Anterior cingulate cortex (tissue), 58 donors: ENCODE results near the gene COL21A1.

Source experiments
- DNase-seq, 58 donors: peaks; one replicate each; lab custom pipeline; 2025; lab: John Stamatoyannopoulos, UW

Gene COL21A1

DNA sequence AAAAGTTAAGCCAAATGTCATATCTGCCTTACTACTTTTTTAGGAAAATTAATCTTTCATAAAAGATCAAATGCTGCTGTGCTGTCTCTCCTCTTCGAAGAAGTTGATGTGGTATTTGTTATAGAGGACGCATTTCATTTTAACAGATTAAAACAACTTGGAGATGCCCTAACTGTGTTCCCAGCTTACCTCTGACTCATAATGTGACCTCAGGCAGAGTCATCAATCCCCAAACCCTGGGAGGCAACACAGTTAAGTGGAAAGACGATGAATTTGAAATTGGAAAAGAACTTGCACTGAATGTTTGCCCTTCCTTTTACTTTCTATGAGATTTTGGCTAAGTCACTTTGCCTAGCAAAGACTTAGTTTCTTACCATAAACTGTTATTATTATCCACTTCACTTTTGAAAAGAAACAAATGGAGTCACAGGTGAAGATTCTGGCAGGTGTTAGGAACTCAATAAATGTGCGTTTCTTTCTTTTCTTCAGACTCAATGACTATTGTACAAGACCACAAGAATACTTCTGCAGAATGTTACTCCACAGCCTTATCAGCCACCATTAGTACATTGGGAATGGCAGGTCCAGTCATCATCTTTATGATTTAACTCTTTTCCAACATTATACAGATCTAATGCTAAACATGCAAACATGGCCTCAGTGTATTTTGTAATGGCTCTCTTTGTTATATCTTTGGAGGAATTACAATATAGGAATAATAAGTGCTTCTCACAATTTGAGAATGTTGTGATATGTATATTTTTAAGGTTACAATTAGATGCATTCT is 102.6 kb downstream of the COL21A1 start:
- DNase-seq, result no peak

- DNase-seq, result no peak
These were observed 103.6 kb downstream of the COL21A1 start for GRCh38 chr6:56143796-56144195.

GRCh38 chr6:56140090-56140489 is 107.3 kb downstream of the COL21A1 start:
- no peak for DNase-seq

- no peak for DNase-seq
These were observed 131.7 kb downstream of the COL21A1 start for GRCh38 chr6:56115715-56116114.

DNA sequence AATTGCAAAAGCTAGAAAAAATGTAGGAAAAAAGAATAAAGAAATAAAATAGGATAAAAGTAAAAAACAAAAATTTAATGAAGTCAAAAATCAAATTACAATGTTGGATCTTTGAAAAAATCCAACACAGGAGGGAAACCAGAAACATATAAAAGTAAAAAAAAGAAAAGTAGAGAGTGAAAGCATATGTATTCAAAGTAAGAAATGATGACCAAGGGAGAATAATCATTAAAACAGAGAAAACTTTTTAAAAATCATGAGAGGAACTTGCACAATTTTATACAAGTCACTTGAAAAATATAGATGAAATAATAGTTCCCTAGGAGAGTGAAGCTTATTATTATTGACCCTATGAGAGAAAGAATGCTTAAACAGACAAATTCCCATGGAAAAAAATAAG is 138.2 kb downstream of the COL21A1 start:
- no peak for DNase-seq

DNA sequence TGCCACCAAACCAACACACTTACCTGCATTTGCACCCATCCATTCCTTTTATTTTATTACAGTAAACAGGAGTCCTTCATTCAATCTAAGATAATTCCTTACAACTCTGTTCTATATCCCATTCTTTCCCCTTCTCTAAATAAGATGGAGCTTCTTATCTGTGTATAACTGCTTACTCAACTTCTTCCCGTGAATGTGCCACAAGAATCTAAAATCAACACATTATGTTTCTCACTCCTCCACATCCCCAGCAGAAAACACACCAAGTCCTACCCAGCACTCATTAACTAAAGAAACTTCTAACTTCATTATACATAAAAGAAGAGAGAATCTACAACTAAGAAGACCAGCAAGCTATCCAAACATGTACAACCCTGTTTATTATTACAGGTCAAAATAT is 141.1 kb downstream of the COL21A1 start:
- no peak for DNase-seq

GRCh38 chr6:56104591-56104990 is 142.8 kb downstream of the COL21A1 start:
- DNase-seq, result no peak

GRCh38 chr6:56102216-56102615 is 145.2 kb downstream of the COL21A1 start:
- no peak for DNase-seq

DNA sequence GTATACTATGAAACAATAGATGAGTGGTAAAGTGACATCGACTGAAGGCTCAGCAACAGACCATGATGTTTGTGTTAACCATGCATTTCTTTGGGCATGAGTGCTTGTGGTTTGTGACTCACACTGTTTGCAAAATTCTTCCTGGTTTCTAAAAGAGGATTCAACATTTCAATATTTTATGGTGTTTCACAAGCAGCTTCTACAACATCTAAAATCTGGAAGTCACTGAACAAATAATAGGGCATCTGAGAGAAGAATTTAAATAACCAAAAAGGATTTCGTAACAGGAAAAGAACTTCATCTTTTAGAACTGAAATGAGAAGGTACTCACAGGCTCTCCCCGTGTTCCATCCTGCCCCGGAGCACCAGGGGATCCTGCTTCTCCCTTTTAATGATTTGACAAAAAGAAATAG is 146.2 kb downstream of the COL21A1 start:
- DNase-seq, result no peak

DNA sequence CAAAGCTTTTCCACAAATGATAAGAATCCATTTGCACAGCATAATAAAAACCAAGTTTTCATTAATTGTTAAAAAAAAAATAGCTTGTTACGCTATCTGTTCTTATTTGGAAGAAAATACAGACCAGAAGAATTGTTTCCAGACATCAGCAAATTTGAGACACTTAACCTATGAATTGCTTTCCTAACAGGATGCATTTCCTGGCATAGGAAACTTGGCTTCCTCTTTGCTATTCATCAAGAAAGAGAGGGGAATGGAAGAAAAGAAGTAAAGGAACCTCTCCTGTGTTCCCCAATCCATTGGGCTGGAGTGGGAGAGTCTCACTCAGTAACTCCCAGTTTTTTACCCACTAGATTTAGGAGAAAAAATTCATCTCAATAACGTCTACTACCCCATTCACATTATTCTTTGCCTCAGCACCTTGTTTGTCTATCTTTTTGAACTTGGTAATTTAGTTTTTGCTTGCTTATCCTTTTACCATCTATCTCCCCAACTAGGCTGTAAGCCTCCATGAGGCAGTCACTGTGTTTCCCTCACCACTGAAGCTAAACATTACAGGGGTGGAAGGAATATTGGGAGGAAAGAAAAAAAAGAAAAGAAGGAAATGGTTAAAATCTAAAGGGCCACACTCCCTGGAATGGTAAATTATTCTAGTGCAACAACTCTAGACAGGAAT is 150.3 kb downstream of the COL21A1 start:
- DNase-seq, result no peak

- DNase-seq, result no peak
These were observed 150.8 kb downstream of the COL21A1 start for GRCh38 chr6:56096541-56096940.

DNA sequence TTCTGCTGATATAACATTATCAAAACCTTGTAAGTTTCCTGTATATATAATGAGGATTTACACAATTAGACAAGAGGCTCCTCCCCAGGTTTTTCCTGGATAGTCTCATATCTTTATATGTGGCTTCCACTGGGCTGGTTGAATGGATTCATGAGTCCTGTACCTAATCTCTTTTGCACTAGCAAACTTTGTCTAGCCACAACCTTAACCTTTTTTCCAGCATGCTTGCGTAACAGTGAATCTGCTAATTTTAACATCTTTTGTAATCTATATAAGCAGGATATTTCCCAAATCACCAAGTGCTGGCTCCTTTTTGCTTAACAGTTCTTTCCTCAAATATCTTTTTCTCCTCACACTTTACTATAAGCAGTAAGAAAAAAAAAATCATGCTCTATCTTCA is 153.6 kb downstream of the COL21A1 start:
- DNase-seq, result no peak

DNA sequence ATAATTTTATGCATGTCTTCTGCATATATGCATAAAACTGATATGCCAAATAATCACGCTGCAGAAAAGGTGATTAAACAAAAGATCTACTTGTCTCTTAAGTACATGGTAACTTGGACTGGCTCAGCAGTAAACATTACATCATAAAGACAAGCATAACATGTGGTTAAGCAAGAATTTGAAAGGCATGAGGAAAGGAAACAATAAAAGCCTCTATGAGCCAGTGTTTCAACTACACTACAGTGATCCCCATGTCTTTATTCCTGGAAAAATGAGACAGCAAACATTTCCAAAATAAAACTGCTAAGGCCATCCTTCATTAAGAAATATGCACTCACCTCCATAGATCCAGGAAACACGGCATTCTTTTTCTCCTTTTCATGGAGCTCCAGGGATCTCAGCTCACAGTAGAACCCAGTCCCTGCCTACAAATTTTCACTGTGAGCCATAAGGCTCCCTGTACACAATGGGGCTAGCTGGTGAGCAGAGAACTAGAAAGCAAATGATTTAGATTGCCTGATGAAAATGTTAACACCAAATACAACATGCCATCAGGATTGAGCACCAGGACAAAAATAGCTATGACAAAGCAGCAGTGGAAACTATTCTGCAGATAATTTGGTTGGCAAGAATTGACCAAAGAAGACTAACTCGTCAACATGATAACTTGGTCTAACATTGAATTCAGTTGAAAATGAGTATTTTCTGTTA is 156.1 kb downstream of the COL21A1 start:
- no peak for DNase-seq

- DNase-seq, result no peak
These were observed 158.7 kb downstream of the COL21A1 start for GRCh38 chr6:56088641-56089040.

DNA sequence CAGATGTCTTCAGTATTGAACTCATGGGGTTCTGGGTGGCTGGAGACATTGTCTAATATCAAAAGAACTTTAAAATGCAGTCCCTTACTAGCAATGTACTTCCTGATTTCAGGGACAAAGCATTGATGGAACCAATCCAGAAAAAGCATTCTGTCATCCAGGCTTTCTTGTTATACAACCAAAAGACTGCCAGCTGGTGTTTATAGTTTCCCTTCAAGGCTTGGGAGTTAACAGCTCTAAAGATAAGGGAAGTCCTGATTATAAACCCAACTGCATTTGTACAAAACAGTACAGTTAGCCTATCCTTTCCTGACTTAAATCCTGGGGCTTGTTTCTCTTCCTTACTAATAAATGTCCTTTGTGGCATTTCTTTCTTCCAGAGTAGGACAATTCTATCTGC is 160.0 kb downstream of the COL21A1 start:
- DNase-seq, result no peak

DNA sequence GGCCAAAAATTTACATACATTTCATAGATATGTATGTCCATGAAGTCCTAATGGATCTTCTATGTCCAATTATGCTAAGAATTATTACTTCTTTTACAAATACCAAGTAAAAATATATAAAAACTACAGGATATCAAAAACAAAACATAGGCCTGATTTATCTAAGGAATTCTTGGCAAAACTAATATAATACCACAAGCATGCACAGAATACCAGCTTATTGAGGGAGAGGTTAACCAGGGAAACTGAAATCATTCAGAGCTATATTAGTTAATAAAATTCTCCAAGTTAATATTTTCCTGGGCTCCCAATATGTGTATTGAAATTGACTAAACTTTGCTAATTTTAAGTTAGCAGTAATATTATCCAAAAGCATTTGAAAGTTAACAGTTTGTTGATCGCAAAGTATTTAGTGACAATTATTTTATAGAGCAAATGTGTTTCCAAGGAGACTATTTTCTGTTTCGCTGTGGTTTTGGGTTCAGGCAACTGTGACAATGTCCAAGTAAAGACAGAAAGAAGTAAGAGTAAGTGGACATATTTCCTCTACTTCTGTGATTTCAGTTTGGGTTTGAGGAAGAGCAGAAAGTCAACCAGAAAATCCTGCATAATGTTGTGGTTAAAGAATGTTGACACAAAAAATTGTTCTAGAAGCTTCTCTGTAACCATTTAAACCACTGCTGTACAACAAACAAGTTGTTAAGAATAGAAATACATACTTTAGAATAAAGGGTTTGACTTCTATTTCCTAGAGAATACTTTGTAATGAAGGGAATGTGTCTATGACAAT is 167.4 kb downstream of the COL21A1 start:
- no peak for DNase-seq

DNA sequence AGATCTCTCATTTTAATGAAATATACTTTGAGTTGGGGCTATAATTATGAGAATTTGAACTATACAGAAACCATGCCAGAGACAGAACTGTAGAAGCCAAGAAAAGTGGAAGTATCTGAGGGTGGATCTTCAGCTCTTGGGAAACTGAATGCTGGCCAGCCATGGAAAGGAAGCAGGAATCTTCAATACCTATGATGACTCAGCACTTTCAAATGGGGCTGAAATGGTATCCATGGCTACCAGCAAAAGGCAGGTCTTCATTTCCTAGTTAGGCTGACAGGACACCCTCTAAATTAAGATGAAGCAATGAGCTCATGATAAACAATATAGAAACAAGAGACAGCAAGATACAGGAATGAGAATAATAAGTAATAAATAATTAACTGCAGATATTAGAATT is 171.3 kb downstream of the COL21A1 start:
- no peak for DNase-seq

DNA sequence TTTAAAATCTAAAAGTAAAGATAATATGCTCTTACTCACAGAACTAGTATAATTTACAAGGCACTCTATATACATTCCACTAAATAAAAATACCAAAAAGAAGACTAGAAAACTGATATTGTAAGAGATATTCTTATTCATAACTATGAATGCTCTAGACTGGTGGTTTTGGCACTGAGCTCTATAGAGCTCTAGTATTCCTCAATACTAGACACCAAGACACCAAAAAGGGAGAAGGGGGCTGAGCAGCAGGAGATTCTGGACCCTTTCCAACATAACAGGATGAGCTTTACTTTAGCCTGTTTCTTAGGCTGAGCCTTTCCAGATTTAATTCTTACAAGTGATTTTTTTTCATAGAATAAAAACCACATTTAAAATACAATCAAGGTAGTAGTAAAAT is 173.6 kb downstream of the COL21A1 start:
- no peak for DNase-seq

- no peak for DNase-seq
These were observed 174.1 kb downstream of the COL21A1 start for GRCh38 chr6:56073315-56073714.

DNA sequence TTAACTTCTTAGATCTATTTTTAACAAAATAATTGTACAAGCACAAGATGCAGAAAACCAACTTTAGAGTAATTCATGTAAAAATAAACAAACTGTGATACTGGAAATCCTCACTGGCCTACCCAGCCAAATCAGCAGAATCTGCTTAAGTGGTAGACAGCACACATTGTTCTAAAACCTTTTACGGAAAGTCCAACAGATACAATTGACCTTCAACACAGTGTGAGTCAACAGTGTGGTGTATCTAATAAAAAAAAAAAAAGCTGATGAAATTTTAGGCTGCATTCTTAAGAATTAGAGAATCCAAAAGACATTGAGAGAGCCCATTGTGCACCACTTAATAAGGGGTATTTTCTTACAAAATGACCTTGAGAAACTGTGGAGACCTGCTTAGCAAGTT is 174.5 kb downstream of the COL21A1 start:
- no peak for DNase-seq

DNA sequence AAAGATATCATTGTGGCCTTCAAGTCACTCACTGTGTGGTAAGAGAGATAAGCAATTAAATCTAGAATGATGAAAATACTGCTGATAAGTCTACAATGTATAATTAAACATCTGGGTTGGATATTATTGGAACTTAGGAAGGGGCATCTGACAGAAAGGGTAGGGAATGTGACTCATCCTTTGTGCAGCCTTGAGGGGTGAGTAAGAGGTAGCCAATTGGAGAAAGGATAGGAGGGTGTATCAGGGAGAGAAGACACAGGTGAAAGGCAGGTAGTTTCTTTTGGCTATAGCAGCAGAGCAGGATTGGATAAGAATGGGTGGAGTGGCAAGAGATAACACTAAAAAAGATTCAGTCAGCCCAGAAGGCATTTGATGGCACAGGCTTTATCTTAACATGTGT is 182.0 kb downstream of the COL21A1 start:
- no peak for DNase-seq
